ENCODE data around the gene C11orf24.
"Not testable (repeated sequence)": the region's sequence is repeated elsewhere in the genome, so short reads cannot be mapped to it uniquely, and the experiment has no call there.

Gene C11orf24

GRCh38 chr11:68256331-68256741 lies 15.4 kb downstream of the C11orf24 start:
- no peak for DNase-seq (ENCODE audit: extremely low read depth in 1 of 2, low read depth in 1 of 2)

GRCh38 chr11:68255526-68255925 lies 16.2 kb downstream of the C11orf24 start:
- DNase-seq (ENCODE audit: extremely low read depth in 1 of 2, low read depth in 1 of 2), result no peak

DNA sequence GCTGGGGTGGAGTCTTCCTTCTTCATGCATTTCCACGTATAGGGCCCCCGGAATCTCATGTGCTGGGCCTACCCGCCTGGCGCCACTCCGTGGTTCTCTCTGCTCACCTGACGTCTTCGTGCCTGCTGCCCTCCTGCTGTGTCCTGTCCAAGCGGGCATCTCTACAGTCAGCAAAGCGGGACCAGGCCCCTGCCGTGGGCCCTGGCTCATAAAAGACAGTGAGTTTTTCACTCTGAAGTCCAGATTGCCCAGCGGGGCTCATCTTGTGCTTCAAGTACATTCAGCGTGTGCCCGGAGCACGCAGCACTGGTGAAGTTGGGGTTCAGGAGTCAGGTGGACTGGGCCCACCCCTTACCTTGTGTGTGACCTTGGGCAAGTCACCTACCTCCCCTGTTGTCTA lies 17.4 kb downstream of the C11orf24 start:
- DNase-seq (ENCODE audit: extremely low read depth in 1 of 2, low read depth in 1 of 2), result no peak

- no peak for DNase-seq (ENCODE audit: extremely low read depth in 1 of 2, low read depth in 1 of 2)
These were observed 20.0 kb downstream of the C11orf24 start for GRCh38 chr11:68251765-68252164.

GRCh38 chr11:68244912-68245311 lies 26.9 kb downstream of the C11orf24 start:
- not testable (repeated sequence) for DNase-seq (ENCODE audit: extremely low read depth in 1 of 2, low read depth in 1 of 2)

DNA sequence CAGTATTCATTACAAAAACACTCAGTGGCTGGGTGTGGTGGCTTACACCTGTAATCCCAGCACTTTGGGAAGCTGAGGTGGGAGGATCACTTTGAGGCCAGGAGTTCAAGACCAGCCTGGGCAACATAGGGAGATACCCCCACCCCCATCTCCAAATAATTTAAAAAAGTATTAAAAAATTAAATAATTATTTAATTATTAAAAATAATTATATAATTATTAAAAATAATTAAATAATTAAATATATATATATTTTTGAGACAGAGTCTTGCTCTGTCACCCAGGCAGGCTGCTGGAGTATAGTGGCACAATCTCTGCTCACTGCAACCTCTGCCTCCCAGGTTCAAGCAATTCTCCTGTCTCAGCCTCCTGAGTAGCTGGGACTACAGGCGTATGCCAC lies 27.9 kb downstream of the C11orf24 start:
- not testable (repeated sequence) for DNase-seq (ENCODE audit: extremely low read depth in 1 of 2, low read depth in 1 of 2)

DNA sequence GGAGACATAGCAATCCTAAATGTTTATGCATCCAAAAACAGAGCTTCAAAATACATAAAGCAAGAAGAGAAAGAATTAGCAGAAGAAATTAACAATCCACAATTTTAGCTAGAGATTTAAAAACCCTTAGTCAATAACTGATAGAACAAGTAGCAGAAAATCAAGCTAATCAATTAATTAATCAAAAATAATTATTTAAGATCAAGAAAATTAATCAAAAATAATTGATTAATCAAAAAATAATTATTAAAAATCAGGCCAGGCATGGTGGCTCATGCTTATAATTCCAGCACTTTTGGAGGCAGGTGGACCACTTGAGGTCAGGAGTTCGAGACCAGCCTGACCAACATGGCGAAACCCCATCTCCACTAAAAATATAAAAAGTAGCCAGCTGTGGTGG lies 29.2 kb downstream of the C11orf24 start:
- no peak for DNase-seq (ENCODE audit: extremely low read depth in 1 of 2, low read depth in 1 of 2)

GRCh38 chr11:68231621-68232020 lies 40.2 kb downstream of the C11orf24 start:
- no peak for DNase-seq (ENCODE audit: extremely low read depth in 1 of 2, low read depth in 1 of 2)

GRCh38 chr11:68229601-68230000 lies 42.2 kb downstream of the C11orf24 start:
- no peak for DNase-seq (ENCODE audit: extremely low read depth in 1 of 2, low read depth in 1 of 2)

- no peak for DNase-seq (ENCODE audit: extremely low read depth in 1 of 2, low read depth in 1 of 2)
These were observed 45.4 kb downstream of the C11orf24 start for GRCh38 chr11:68226421-68226820.

GRCh38 chr11:68224606-68225005 lies 47.2 kb downstream of the C11orf24 start:
- no peak for DNase-seq (ENCODE audit: extremely low read depth in 1 of 2, low read depth in 1 of 2)

DNA sequence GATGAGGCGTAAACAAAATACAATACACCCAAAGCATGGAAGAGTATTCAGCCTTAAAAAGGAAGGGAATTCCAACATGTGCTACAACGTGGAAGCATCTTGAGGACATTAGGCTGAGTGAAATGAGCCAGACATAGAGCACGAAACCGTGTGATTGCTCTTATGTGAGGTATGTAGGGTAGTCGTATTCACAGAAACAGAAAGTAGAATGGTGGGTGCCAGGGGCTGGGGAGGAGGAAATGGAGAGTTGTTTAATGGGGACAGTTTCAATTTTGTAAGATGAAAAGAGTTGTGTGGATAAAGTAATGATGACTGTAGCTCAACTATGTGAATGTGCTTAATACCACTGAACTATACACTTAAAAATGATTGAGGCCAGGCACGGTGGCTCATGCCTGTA lies 48.5 kb downstream of the C11orf24 start:
- DNase-seq (ENCODE audit: extremely low read depth in 1 of 2, low read depth in 1 of 2), result no peak

DNA sequence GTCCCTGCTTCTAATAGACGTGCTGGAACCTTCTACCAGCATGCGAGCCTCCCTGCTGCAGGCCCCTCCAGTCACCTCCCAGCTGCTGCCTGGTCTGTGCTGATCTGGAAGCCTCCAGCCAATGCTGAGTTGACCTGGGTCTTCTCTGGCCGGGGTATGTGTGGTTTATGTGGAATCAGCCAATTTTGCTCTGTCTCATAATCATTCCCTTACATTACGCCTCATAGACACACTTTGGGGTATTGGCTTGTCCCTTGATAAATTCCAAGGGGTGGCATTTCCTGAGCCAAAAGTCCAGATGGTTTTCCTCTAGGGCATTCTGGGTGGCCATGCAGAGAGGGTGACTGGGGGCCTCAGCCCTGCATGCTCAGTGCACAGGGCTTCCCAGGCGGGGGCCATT lies 50.4 kb downstream of the C11orf24 start:
- no peak for DNase-seq (ENCODE audit: extremely low read depth in 1 of 2, low read depth in 1 of 2)

DNA sequence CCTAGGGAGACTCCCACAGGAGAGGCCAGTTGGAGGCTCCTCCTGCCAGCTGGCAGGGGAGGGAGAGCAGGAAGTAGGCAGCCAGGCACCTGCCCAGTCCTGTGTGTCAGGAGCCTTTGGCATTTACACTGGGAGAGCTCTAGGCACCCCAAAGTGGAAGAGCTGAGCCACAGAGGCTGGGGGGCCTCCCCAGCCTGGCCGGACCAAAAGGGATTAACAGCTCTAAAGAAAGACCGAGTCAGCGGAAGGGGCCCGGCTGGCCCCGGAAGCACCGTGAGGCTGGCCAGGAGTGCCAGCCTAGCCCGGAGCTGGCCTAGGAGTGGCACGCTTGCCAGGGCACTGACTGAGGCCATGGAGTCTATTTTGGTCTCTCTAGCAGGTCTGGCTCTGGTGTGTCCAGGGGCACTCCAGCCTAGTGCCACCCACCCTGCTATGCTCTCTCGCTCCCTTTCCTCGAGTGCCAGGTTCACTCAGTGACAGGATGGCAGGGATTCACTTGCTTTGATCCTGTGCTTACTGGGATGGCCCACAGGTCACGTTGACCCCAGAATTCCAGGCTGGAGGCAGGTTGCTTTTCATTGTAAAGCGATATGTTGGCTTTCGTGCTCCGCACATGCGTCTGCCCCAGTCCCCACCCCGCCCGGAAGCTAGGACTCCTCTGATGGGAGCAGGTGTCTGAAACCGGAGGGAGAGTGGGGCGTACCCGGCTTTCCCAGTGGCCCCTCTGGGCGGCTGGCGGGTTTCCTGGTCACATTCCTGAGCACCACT lies 55.4 kb downstream of the C11orf24 start:
- DNase-seq (ENCODE audit: extremely low read depth in 1 of 2, low read depth in 1 of 2), result no peak

DNA sequence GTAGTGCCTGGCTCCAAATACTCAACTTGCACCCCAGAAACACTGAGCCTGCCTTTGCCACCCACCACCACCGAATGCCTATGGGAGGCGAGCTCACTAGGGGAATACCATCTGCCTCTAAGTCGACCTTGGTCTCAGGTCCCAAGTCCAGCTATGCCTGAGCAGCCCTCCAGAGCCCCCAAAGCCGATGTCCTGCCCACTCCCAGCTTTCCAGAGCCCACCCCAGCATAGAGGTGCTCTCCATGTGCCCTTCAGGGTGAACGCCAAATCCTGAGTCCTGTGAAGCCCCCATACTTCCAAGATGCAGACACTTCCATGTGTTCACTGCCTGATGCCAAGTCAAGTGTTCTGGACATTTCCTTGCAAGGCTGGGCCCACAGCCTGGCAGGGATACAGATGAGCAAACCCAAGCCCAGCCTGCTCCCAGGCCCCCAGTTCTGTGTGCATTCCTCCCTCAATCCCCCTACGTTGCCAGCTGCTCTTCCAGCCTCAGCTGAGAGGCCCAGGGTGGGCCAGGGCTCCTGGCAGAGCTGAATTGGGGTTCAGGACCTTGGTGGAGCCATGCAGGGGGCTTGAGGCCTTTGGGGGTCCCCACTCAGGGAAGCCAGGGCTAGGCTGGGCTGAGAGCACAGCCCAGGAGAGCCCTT lies 56.1 kb downstream of the C11orf24 start:
- DNase-seq (ENCODE audit: extremely low read depth in 1 of 2, low read depth in 1 of 2), result no peak

- no peak for DNase-seq (ENCODE audit: extremely low read depth in 1 of 2, low read depth in 1 of 2)
These were observed 56.7 kb downstream of the C11orf24 start for GRCh38 chr11:68215087-68215445.

GRCh38 chr11:68214173-68215086 lies 57.3 kb downstream of the C11orf24 start:
- no peak for DNase-seq (ENCODE audit: extremely low read depth in 1 of 2, low read depth in 1 of 2)

- DNase-seq (ENCODE audit: extremely low read depth in 1 of 2, low read depth in 1 of 2), result peak; percentile 54 to 72
These were observed 58.1 kb downstream of the C11orf24 start for GRCh38 chr11:68213555-68214172.

DNA sequence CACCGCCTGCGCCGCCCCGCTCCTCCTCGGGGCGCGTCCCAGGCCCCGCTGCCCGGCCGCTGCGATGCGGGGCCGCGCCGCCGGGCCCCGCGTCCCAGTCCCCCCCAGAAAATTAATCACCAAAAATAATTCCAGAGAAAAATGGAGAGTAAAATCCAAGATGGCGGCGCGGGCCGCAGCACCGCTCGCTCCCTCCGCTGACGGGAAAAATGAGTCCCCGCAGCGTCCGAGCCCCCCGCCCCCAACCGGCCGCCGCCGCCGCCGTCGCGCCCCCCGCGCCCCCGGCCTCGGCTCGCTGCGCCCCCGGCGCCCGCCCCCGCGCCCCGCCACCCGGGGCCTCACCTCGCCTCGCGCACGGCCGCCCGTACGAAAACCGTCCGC lies 58.6 kb downstream of the C11orf24 start, which contains the start of gene KMT5B:
KMT5B (minus strand) TSS at position 162 of the 381 bp plus-strand sequence. CDS start 23,220 bp downstream, outside the sequence.
- DNase-seq (ENCODE audit: extremely low read depth in 1 of 2, low read depth in 1 of 2), result peak in 1 of 2 donors; percentile 20

DNA sequence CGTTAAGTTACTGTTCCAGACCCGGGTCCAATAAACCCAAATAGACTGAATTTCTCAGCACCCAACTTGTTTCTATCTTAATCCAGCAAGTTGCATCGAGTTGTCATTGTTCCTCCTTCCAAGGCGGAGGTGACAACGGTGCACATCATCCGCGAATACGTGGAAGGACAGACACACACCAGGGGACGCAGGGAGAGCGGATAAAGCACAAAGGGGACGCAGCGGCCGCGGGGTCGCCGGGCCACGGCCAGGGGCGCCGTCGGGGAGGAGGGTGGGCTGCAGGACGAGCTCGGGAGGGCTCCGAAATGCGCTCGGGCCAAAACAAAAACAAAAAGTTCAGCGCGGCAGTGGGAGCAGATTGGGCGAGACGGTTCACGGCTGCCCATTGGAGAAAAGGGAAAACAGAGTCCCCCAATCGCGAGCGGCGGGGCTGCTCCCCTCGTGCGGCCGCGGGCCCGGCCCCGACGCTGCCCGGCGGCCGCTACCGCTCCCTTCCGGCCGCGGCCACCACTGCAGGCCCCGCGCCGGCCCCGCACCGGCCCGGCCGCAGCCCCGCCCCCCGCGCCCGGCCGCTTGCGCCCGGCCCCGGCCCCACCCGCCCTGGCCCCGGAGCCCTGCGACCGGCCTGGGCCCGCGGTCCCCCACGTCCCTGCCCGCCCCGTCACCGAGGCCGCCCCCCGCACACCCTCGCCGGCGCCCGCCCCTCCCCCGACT lies 59.2 kb downstream of the C11orf24 start:
- peak in 1 of 2 donors; percentile 19 for DNase-seq (ENCODE audit: extremely low read depth in 1 of 2, low read depth in 1 of 2)

All from activated CD8-positive, alpha-beta memory T cell treated with anti-CD3 and anti-CD28 coated beads for 1 hour (primary cell).